ENCODE results near the gene WBP1. TPM values are rescaled to one million over a fixed set of nuclear protein-coding genes. Genes with fewer than 3 reads are reported as not detected.

Gene WBP1
- total RNA-seq, 1 donor from 2014 or later = 47.7 TPM

Other genes with a start within 250 kb of the WBP1 start
- gene SLC4A5, start 115.0 kb upstream of the WBP1 start, total RNA-seq = 3.6 TPM
- gene DCTN1, start 78.1 kb upstream of the WBP1 start, total RNA-seq = 233 TPM
- gene C2orf81, start 36.8 kb upstream of the WBP1 start, total RNA-seq = 1.1 TPM
- 2.6 TPM for gene WDR54, start 36.7 kb upstream of the WBP1 start, total RNA-seq
- 18.5 TPM for gene RTKN, start 16.5 kb upstream of the WBP1 start, total RNA-seq
- gene INO80B, start 3.4 kb upstream of the WBP1 start, total RNA-seq = 18.0 TPM
- 20.6 TPM for gene MOGS, start 6.9 kb downstream of the WBP1 start, total RNA-seq
- gene MRPL53, start 14.2 kb downstream of the WBP1 start, total RNA-seq = 134 TPM
- 8.0 TPM for gene CCDC142, start 24.6 kb downstream of the WBP1 start, total RNA-seq
- gene TTC31, start 24.6 kb downstream of the WBP1 start, total RNA-seq = 11.2 TPM
- 0.51 TPM for gene LBX2, start 41.2 kb downstream of the WBP1 start, total RNA-seq
- 11.4 TPM for gene PCGF1, start 49.3 kb downstream of the WBP1 start, total RNA-seq
- not detected for gene TLX2, start 56.0 kb downstream of the WBP1 start, total RNA-seq
- not detected for gene DQX1, start 67.8 kb downstream of the WBP1 start, total RNA-seq
- 50.0 TPM for gene AUP1, start 71.3 kb downstream of the WBP1 start, total RNA-seq
- gene HTRA2, start 71.5 kb downstream of the WBP1 start, total RNA-seq = 25.0 TPM
- 2.8 TPM for gene LOXL3, start 95.5 kb downstream of the WBP1 start, total RNA-seq
- 3.9 TPM for gene DOK1, start 96.3 kb downstream of the WBP1 start, total RNA-seq
- not detected for gene M1AP, start 189.9 kb downstream of the WBP1 start, total RNA-seq
- gene SEMA4F, start 195.8 kb downstream of the WBP1 start, total RNA-seq = 3.0 TPM

Measured in cardiac septum (tissue), 1 donor.